IMR-90 (cell line): Measurements from ENCODE around the gene RARS1. TPM values are rescaled to one million over a fixed set of nuclear protein-coding genes. Genes with fewer than 3 reads are reported as not detected.

Experiments
- ATAC-seq: fragments of 200-7000 bp; cut with Tn5 transposase; 2 replicates; pipeline ENCODE4 v1.9.1; 2020; ENCODE audit warnings: low read depth, mild to moderate bottlenecking, moderate library complexity
- BruUV-seq: library from RNA; stranded (reverse); fragments of 400-500 nt; replicated peaks from 2 replicates; lab custom pipeline; 2021; lab: Mats Ljungman, UMichigan
- CTCF ChIA-PET: fragments of 300-600 bp; formaldehyde crosslinking; extraction: SDS; loops from one replicate; lab custom pipeline; 2021; ENCODE audit warnings: antibody characterized with exemption; lab: Yijun Ruan, JAX
- POLR2A ChIA-PET: fragments of 300-600 bp; sonication (Branson Sonifier 250); formaldehyde crosslinking; loops from one replicate; lab custom pipeline; 2022; ENCODE audit warnings: antibody characterized with exemption; ENCODE audit not compliant: unreplicated experiment; lab: Charles Lee
- DNase-seq: peaks from one replicate; pipeline ENCODE4 v3.0.0; 2013
- H2AFZ ChIP-seq: replicated peaks from 2 replicates; pipeline ENCODE3; 2013; ENCODE audit warnings: low read length, mild to moderate bottlenecking; ENCODE audit not compliant: poor library complexity
- H2AK5ac ChIP-seq: 2 replicates; pipeline ENCODE4 v1.6.1; 2013; ENCODE audit warnings: low read depth, low read length, inconsistent platforms
- H2AK9ac ChIP-seq: replicated peaks from 2 replicates; pipeline ENCODE3; 2013; ENCODE audit warnings: mild to moderate bottlenecking, low read depth, low read length, moderate library complexity; ENCODE audit not compliant: poor library complexity
- H2BK120ac ChIP-seq: 2 replicates; pipeline ENCODE4 v1.6.1; 2013; ENCODE audit warnings: low read depth, low read length, inconsistent platforms
- H2BK15ac ChIP-seq: 3 replicates; pipeline ENCODE4 v1.6.1; 2013; ENCODE audit warnings: low read depth, low read length, inconsistent platforms
- H2BK20ac ChIP-seq: 2 replicates; pipeline ENCODE4 v1.6.1; 2013; ENCODE audit warnings: low read depth, mild to moderate bottlenecking, inconsistent platforms, low read length, moderate library complexity
- H2BK5ac ChIP-seq: 2 replicates; pipeline ENCODE4 v1.6.1; 2013; ENCODE audit warnings: mild to moderate bottlenecking, low read depth, low read length, inconsistent platforms; ENCODE audit not compliant: poor library complexity, severe bottlenecking
- H3K14ac ChIP-seq: replicated peaks from 2 replicates; pipeline ENCODE4 v1.6.1; 2013; ENCODE audit warnings: low read depth, low read length, inconsistent platforms
- H3K18ac ChIP-seq: 2 replicates; pipeline ENCODE4 v1.6.1; 2013; ENCODE audit warnings: low read depth, low read length, control low read depth
- H3K23ac ChIP-seq: 2 replicates; pipeline ENCODE4 v1.6.1; 2013; ENCODE audit warnings: low read depth, low read length, inconsistent platforms
- H3K27ac ChIP-seq: 2 replicates; pipeline ENCODE4 v1.5.1; 2013; ENCODE audit warnings: mild to moderate bottlenecking, control low read depth, low read length; ENCODE audit not compliant: insufficient read depth
- H3K27me3 ChIP-seq: 2 replicates; pipeline ENCODE4 v1.6.1; 2013; ENCODE audit warnings: low read length; ENCODE audit not compliant: control insufficient read depth, insufficient read depth
- H3K36me3 ChIP-seq: 2 replicates; pipeline ENCODE4 v1.6.1; 2013; ENCODE audit warnings: low read length, mixed read lengths; ENCODE audit not compliant: control insufficient read depth, insufficient read depth
- H3K4ac ChIP-seq: 2 replicates; pipeline ENCODE4 v1.6.1; 2013; ENCODE audit warnings: low read depth, low read length, inconsistent platforms
- H3K4me1 ChIP-seq: 2 replicates; pipeline ENCODE4 v1.6.1; 2013; ENCODE audit warnings: low read length, mixed read lengths; ENCODE audit not compliant: control insufficient read depth, insufficient read depth
- H3K4me2 ChIP-seq: 2 replicates; pipeline ENCODE4 v1.6.1; 2013; ENCODE audit warnings: low read depth, mild to moderate bottlenecking, control low read depth, low read length, moderate library complexity
- H3K4me3 ChIP-seq: 2 replicates; pipeline ENCODE4 v1.5.1; 2013; ENCODE audit warnings: low read depth, mild to moderate bottlenecking, control low read depth, low read length, moderate library complexity; ENCODE audit not compliant: insufficient read depth
- H3K56ac ChIP-seq: 2 replicates; pipeline ENCODE4 v1.6.1; 2013; ENCODE audit warnings: low read length, inconsistent platforms; ENCODE audit not compliant: insufficient read depth; ENCODE audit errors: extremely low read depth
- H3K79me1 ChIP-seq, 2 experiments: 2 replicates each; pipeline ENCODE4 v1.6.1; 2013; ENCODE audit warnings: low read length in 2 of 2, inconsistent platforms in 1 of 2, low read depth in 1 of 2
- H3K9ac ChIP-seq: 2 replicates; pipeline ENCODE4 v1.6.1; 2013; ENCODE audit warnings: low read depth, low read length, control low read depth
- H3K9me1 ChIP-seq: 2 replicates; pipeline ENCODE4 v1.6.1; 2013; ENCODE audit warnings: low read length, inconsistent platforms; ENCODE audit not compliant: insufficient read depth
- H3K9me3 ChIP-seq: 2 replicates; pipeline ENCODE4 v1.6.1; 2013; ENCODE audit warnings: low read length; ENCODE audit not compliant: control insufficient read depth, insufficient read depth
- H4K20me1 ChIP-seq: 2 replicates; pipeline ENCODE4 v1.6.1; 2013; ENCODE audit warnings: low read length, inconsistent platforms; ENCODE audit not compliant: insufficient read depth
- H4K5ac ChIP-seq: 2 replicates; pipeline ENCODE4 v1.6.1; 2013; ENCODE audit warnings: mild to moderate bottlenecking, low read depth, low read length, control low read depth
- H4K8ac ChIP-seq, 2 experiments: 2 replicates each; pipeline ENCODE4 v1.6.1; 2013; ENCODE audit warnings: low read depth in 2 of 2, low read length in 2 of 2, control low read depth in 1 of 2, inconsistent platforms in 1 of 2
- H4K91ac ChIP-seq: 2 replicates; pipeline ENCODE4 v1.6.1; 2013; ENCODE audit warnings: low read depth, low read length, inconsistent platforms; ENCODE audit not compliant: insufficient read depth
- BHLHE40 ChIP-seq: fragments of 150-350 bp; IDR thresholded peaks from 2 replicates; pipeline ENCODE4 v1.6.1; 2016; ENCODE audit warnings: mild to moderate bottlenecking, low read depth, low read length
- CHD1 ChIP-seq: IDR thresholded peaks from 2 replicates; pipeline ENCODE4 v1.6.1; 2012; ENCODE audit warnings: low read depth, low read length, improper control_type of control experiment
- FOS ChIP-seq: fragments of 150-350 bp; IDR thresholded peaks from 2 replicates; pipeline ENCODE4 v1.6.1; 2016; ENCODE audit warnings: low read depth, low read length
- MAZ ChIP-seq: IDR thresholded peaks from 2 replicates; pipeline ENCODE4 v1.6.1; 2012; ENCODE audit warnings: low read depth, mild to moderate bottlenecking, low read length, improper control_type of control experiment, moderate library complexity, borderline replicate concordance
- NFE2L2 ChIP-seq: fragments of 150-350 bp; IDR thresholded peaks from 2 replicates; pipeline ENCODE4 v1.6.1; 2016; ENCODE audit warnings: low read depth, mild to moderate bottlenecking, low read length
- RCOR1 ChIP-seq: IDR thresholded peaks from 2 replicates; pipeline ENCODE4 v1.6.1; 2012; ENCODE audit warnings: mild to moderate bottlenecking, low read length, improper control_type of control experiment; ENCODE audit not compliant: insufficient replicate concordance
- RFX5 ChIP-seq: IDR thresholded peaks from 2 replicates; pipeline ENCODE4 v1.8.0; 2012; ENCODE audit warnings: low read depth, mild to moderate bottlenecking, low read length, moderate library complexity
- WGBS, 2 experiments: methylation state at CpG; one replicate each; pipeline versions ENCODE4 v1.1.5 to v1.1.7; 2013; ENCODE audit warnings: missing lambda C conversion rate in 2 of 2; ENCODE audit not compliant: insufficient read length in 1 of 2; ENCODE audit errors: extremely low coverage in 2 of 2; 5-methylcytosine and 5-hydroxymethylcytosine counted together
- dilution Hi-C: fragments of 300-500 bp; cut with HindIII; formaldehyde crosslinking; loops from one replicate; pipeline ENCODE4 v1.14.3; 2018; ENCODE audit warnings: low sequenced_read_pairs; ENCODE audit not compliant: unreplicated experiment
- in situ Hi-C: fragments of 300-500 bp; cut with MboI; formaldehyde crosslinking; loops from 3 replicates; pipeline ENCODE4 v1.14.3; 2019; ENCODE audit warnings: low sequenced_read_pairs, inconsistent platforms, mixed read lengths
- intact Hi-C: fragments of 100-400 bp; cut with micrococcal nuclease; formaldehyde crosslinking; loops from 2 replicates; pipeline ENCODE4 v1.10.0; 2022
- polyA plus RNA-seq, 3 experiments: library from polyadenylated mRNA; depleted of rRNA; stranded (reverse); fragments of >200 nt; gene quantifications; 2 replicates each; pipeline ENCODE4 v1.2.3, GENCODE V29; 2012; ENCODE audit warnings: low replicate concordance in 1 of 3
- total RNA-seq: library from RNA; depleted of rRNA; stranded (reverse); fragments of >200 nt; gene quantifications from 2 replicates; pipeline ENCODE4 v1.2.3, GENCODE V29; 2012
- TF ChIP-seq, protein P1 (sequence below): conservative IDR thresholded peaks from 2 replicates; pipeline ENCODE4 v1.5.1; 2012; ENCODE audit warnings: mild to moderate bottlenecking, low read depth, low read length, improper control_type of control experiment

Gene RARS1
- total and polyA plus RNA-seq, 2 of the 4 experiments (the other 2 are of a cell fraction) = 80.4 to 153 TPM

- 0 out of 2 replicates have a peak, but pooled peaks cover 3% of the 10 kb centered on the region for H3K9me1 ChIP-seq
- ATAC-seq (no peak), DNase-seq (no peak)
- intact Hi-C loops (no loop called here), in situ Hi-C loops (no loop called here), dilution Hi-C loops (no loop called here)
- H2BK120ac ChIP-seq = no peak overlapping the region
- no peak overlapping the region for H2AFZ ChIP-seq
- POLR2A ChIA-PET = no interaction called here
- H3K79me1 ChIP-seq = no peaks in the 10 kb centered on the region
- no CpG with 5 or more reads among the region's 5 CpGs for WGBS, 2 experiments
- no peak overlapping the region for H2BK20ac ChIP-seq
- H3K23ac ChIP-seq = no peak overlapping the region
- no peak overlapping the region for H2AK9ac ChIP-seq
- no peaks in the 10 kb centered on the region for H3K36me3 ChIP-seq
- H4K8ac ChIP-seq = no peak overlapping the region
- no peak overlapping the region for H3K27ac ChIP-seq
- H3K14ac ChIP-seq = no peak overlapping the region
- H2AK5ac ChIP-seq = no peak overlapping the region
- no peak overlapping the region for H3K4ac ChIP-seq
- H3K4me2 ChIP-seq = no peak overlapping the region
- peaks cover 33% of the 10 kb centered on the region for H3K27me3 ChIP-seq
- H3K4me3 ChIP-seq = no peak overlapping the region
- H2BK5ac ChIP-seq = no peak overlapping the region
- H4K91ac ChIP-seq = no peak overlapping the region
- no peaks in the 10 kb centered on the region for H4K20me1 ChIP-seq
- H3K4me1 ChIP-seq = peaks cover 2% of the 10 kb centered on the region; the same call in 1 of the 2 replicates
- no peak overlapping the region for H3K18ac ChIP-seq
- no TSS peak for BruUV-seq
- H4K5ac ChIP-seq = no peak overlapping the region
- no peak overlapping the region for H3K56ac ChIP-seq
- peaks cover 8% of the 10 kb centered on the region for H3K9me3 ChIP-seq
- TF ChIP-seq BHLHE40 (no peak), NFE2L2 (no peak), FOS (no peak), CHD1 (no peak), MAZ (no peak), RFX5 (no peak), RCOR1 (no peak)
- TF ChIP-seq, protein P1, sequence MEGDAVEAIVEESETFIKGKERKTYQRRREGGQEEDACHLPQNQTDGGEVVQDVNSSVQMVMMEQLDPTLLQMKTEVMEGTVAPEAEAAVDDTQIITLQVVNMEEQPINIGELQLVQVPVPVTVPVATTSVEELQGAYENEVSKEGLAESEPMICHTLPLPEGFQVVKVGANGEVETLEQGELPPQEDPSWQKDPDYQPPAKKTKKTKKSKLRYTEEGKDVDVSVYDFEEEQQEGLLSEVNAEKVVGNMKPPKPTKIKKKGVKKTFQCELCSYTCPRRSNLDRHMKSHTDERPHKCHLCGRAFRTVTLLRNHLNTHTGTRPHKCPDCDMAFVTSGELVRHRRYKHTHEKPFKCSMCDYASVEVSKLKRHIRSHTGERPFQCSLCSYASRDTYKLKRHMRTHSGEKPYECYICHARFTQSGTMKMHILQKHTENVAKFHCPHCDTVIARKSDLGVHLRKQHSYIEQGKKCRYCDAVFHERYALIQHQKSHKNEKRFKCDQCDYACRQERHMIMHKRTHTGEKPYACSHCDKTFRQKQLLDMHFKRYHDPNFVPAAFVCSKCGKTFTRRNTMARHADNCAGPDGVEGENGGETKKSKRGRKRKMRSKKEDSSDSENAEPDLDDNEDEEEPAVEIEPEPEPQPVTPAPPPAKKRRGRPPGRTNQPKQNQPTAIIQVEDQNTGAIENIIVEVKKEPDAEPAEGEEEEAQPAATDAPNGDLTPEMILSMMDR = no peak
- CTCF ChIA-PET = no interaction called here
- no peak overlapping the region for H2BK15ac ChIP-seq
- no peak overlapping the region for H3K9ac ChIP-seq
These were observed 44.9 kb downstream of the RARS1 start for GRCh38 chr5:168531191-168531590.
